ENCODE results near the gene ANXA5. TPM values are rescaled to one million over a fixed set of nuclear protein-coding genes. Genes with fewer than 3 reads are reported as not detected.

Gene ANXA5
- total and polyA plus RNA-seq, 9 of the 15 experiments (the other 6 are each of a cell fraction or from before 2014, with no cell fraction given), result 49.9 to 131 (median 84.5) TPM

DNA sequence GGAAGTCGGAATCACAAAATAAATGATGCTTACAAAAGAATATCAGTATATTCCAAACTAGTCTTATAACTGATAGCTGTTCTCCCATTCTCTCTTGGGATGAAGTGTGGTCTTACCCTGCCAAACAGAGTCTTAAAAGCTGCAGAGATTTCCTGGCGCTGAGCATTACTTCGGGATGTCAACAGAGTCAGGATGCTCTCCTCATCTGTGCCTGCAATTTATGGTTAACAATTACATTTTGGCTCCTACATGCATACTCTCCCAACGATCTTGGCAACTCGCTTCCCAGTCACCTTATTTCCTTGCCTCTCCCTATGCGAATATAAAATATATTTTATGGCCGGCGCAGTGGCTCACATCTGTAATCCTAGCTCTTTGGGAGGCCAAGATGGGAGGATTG lies 12.2 kb downstream of the ANXA5 start (continued):
- TF ChIP-seq, protein P1, sequence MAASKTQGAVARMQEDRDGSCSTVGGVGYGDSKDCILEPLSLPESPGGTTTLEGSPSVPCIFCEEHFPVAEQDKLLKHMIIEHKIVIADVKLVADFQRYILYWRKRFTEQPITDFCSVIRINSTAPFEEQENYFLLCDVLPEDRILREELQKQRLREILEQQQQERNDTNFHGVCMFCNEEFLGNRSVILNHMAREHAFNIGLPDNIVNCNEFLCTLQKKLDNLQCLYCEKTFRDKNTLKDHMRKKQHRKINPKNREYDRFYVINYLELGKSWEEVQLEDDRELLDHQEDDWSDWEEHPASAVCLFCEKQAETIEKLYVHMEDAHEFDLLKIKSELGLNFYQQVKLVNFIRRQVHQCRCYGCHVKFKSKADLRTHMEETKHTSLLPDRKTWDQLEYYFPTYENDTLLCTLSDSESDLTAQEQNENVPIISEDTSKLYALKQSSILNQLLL (CRISPR knock-in tag; IDR thresholded peaks at IDR 0.05; ENCODE audit: borderline replicate concordance), result no peak
- TF ChIP-seq CHCHD3 (CRISPR knock-in tag; IDR thresholded peaks at IDR 0.05) (no peak), U2AF1 (optimal IDR thresholded peaks at IDR 0.05; ENCODE audit: low read depth, low read length) (no peak)

DNA sequence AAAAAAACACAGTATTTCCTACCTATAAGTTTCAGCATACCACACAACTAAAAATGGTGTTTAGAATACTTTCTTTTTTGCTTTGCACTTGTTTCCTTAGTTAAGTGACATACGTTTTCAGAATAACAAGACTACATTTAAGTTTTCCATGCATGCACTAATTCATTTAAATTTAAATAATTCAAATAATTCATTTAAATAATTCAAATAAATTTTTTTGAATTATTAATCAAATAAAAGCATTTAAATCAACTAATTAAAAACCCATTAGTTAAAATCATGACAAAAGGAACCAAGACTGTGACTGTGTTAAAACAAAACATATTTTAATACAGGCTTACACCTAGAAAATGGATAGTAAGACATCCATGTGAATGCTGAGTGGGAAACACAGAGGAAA lies 12.8 kb downstream of the ANXA5 start:
- in situ Hi-C loops (cut with MboI), result no loop called here
- Histone ChIP-seq H3K9me3 (replicated peaks; ENCODE audit: control insufficient read depth, insufficient read depth, low read depth, low read length) (no peaks in the 10 kb centered on the region), H3K4me3 (no peak overlapping the region), H3K27me3 (ENCODE audit: control insufficient read depth in 2 of 2, insufficient read depth in 2 of 2, low read length in 2 of 2) (no peaks in the 10 kb centered on the region), H3K4me2 (ENCODE audit: insufficient read depth, low read length) (no peak overlapping the region), H3K9me1 (ENCODE audit: control insufficient read depth, insufficient read depth, low read length) (no peaks in the 10 kb centered on the region), H3K4me1 (replicated peaks in 1 of 2; ENCODE audit: control insufficient read depth in 2 of 2, insufficient read depth in 2 of 2, low read length in 2 of 2) (no peaks in the 10 kb centered on the region; a peak in 1 of 5 replicates), H3K79me2 (ENCODE audit: control insufficient read depth, insufficient read depth, low read length) (no peaks in the 10 kb centered on the region; the same call in 2 of the 3 replicates), H3K27ac (ENCODE audit: extremely low read depth, low read depth, low read length) (no peak overlapping the region), H4K20me1 (replicated peaks; ENCODE audit: control insufficient read depth, insufficient read depth, low read length) (0 out of 2 replicates have a peak, but pooled peaks cover 3% of the 10 kb centered on the region), H2AFZ (ENCODE audit: low read depth, low read length) (no peak overlapping the region), H3K36me3 (ENCODE audit: control insufficient read depth, insufficient read depth, low read length) (peaks cover 44% of the 10 kb centered on the region; the same call in 2 of the 3 replicates), H3K9ac (ENCODE audit: insufficient read depth in 1 of 2, low read depth in 2 of 2, low read length in 2 of 2) (no peak overlapping the region)
- BruUV-seq (replicated peaks), result no TSS peak
- FAIRE-seq (no peak), ATAC-seq (no peak), DNase-seq (ENCODE audit: extremely low read depth in 1 of 4, low spot score in 3 of 4) (no peak)
- CTCF ChIA-PET (ENCODE audit: low intra/inter-chr PET ratio), result no interaction called here
- intact Hi-C loops (cut with micrococcal nuclease), result no loop called here
- POLR2A ChIA-PET, result no interaction called here
- WGBS (ENCODE audit: insufficient coverage, low coverage, missing lambda C conversion rate), result 89% methylated on average over 1 of the region's 1 CpG
- TF ChIP-seq ZSCAN29 (IDR thresholded peaks at IDR 0.05) (no peak), HIVEP1 (CRISPR knock-in tag; IDR thresholded peaks at IDR 0.05) (no peak)
- TF ChIP-seq, protein P2, sequence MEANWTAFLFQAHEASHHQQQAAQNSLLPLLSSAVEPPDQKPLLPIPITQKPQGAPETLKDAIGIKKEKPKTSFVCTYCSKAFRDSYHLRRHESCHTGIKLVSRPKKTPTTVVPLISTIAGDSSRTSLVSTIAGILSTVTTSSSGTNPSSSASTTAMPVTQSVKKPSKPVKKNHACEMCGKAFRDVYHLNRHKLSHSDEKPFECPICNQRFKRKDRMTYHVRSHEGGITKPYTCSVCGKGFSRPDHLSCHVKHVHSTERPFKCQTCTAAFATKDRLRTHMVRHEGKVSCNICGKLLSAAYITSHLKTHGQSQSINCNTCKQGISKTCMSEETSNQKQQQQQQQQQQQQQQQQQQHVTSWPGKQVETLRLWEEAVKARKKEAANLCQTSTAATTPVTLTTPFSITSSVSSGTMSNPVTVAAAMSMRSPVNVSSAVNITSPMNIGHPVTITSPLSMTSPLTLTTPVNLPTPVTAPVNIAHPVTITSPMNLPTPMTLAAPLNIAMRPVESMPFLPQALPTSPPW (CRISPR knock-in tag; IDR thresholded peaks at IDR 0.05), result no peak
- TF ChIP-seq, protein P3, sequence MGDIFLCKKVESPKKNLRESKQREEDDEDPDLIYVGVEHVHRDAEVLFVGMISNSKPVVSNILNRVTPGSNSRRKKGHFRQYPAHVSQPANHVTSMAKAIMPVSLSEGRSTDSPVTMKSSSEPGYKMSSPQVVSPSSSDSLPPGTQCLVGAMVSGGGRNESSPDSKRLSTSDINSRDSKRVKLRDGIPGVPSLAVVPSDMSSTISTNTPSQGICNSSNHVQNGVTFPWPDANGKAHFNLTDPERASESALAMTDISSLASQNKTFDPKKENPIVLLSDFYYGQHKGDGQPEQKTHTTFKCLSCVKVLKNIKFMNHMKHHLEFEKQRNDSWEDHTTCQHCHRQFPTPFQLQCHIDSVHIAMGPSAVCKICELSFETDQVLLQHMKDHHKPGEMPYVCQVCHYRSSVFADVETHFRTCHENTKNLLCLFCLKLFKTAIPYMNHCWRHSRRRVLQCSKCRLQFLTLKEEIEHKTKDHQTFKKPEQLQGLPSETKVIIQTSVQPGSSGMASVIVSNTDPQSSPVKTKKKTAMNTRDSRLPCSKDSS (IDR thresholded peaks at IDR 0.05; ENCODE audit: low read depth, partially characterized antibody), result no peak
